Measurements from ENCODE around the gene KLF6.
"Not testable (repeated sequence)": the region's sequence is repeated elsewhere in the genome, so short reads cannot be mapped to it uniquely, and the experiment has no call there.

The KLF6 gene

DNA sequence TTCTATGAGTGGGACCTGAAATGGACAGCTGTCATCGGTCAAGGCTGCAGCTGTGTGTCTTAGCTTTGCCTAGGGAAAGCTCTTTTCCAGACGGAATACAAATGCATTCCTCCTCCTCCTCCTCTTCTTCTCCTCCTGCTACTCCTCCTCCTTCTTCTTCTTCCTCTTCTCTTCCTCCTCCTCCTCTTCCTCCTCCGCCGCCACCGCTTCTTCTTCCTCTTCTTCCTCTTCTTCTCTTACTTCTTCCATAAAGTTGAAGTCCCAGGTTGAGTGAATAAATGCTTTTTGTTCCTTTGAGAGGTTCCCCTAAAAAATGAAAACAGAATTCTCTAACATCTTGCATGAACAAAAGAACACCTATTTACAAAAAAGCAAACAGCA is 28.7 kb downstream of the KLF6 start:
- no peak for DNase-seq (ENCODE audit: low read depth)

GRCh38 chr10:3755440-3756359 is 29.3 kb downstream of the KLF6 start:
- DNase-seq (ENCODE audit: low read depth), result no peak

GRCh38 chr10:3754727-3755439 is 30.1 kb downstream of the KLF6 start:
- no peak for DNase-seq (ENCODE audit: low read depth)

- no peak for DNase-seq (ENCODE audit: low read depth)
Measured at GRCh38 chr10:3750854-3751253, 34.2 kb downstream of the KLF6 start.

- DNase-seq (ENCODE audit: low read depth), result no peak
Measured at GRCh38 chr10:3750006-3750816, 34.8 kb downstream of the KLF6 start.

- DNase-seq (ENCODE audit: low read depth), result no peak
Measured at GRCh38 chr10:3749600-3749999, 35.4 kb downstream of the KLF6 start.

DNA sequence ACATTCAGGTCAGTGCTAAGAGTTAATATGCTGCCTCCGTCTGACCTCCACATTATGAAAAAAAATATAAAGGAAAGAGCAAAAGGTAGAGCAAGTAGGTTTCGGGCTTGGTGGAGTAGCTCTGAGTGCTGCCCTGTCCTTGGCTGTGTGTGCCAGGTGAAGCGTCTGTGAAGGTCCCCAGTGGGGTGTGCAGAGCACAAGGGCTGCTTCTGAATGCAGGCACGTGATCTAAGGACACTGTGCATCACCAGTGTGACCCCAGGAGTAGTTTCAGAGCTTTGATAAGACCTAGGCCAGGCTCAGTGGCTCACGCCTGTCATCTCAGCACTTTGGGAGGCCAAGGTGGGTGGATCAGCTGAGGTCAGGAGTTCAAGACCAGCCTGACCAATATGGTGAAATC is 36.0 kb downstream of the KLF6 start:
- no peak for DNase-seq (ENCODE audit: low read depth)

- no peak for DNase-seq (ENCODE audit: low read depth)
Measured at GRCh38 chr10:3748484-3748883, 36.5 kb downstream of the KLF6 start.

GRCh38 chr10:3747984-3748383 is 37.0 kb downstream of the KLF6 start:
- no peak for DNase-seq (ENCODE audit: low read depth)

DNA sequence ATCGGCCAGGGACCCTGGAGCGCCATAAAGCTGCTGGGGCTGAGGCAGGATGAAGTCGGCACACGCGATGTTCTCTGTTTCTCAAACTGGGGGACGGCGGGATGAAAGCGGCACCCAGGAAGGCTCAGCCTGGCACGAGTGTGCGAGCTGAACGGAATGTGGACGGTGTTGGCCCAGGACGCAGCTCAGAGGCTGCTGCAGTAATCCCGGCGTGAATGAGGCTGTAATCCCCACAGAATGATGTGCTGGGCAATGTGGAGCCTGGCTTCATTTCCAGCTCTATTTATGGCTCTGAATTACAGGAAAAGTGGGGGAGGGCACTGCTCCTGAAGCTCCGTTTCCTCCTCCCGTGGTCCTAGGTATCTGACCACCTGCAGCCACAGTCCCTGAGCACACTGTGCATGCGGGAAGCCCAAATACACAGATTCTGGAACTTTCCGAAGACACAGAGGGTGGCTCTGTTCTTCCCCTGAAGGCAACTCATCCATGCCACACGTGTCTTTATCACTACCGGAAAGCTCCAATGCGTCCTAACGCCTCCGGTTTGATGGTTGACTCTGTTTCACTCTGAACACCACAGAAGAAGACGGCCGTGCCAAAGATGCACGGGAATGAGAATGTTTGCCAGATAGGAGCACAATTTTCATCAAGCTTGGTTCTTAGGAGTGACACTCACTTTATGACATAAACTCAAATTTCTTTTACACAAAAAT is 37.6 kb downstream of the KLF6 start:
- DNase-seq (ENCODE audit: low read depth), result no peak

- DNase-seq (ENCODE audit: low read depth), result no peak
Measured at GRCh38 chr10:3746634-3747033, 38.4 kb downstream of the KLF6 start.

- DNase-seq (ENCODE audit: low read depth), result no peak
Measured at GRCh38 chr10:3745521-3745920, 39.5 kb downstream of the KLF6 start.

GRCh38 chr10:3741688-3742461 is 43.1 kb downstream of the KLF6 start:
- DNase-seq (ENCODE audit: low read depth), result no peak

DNA sequence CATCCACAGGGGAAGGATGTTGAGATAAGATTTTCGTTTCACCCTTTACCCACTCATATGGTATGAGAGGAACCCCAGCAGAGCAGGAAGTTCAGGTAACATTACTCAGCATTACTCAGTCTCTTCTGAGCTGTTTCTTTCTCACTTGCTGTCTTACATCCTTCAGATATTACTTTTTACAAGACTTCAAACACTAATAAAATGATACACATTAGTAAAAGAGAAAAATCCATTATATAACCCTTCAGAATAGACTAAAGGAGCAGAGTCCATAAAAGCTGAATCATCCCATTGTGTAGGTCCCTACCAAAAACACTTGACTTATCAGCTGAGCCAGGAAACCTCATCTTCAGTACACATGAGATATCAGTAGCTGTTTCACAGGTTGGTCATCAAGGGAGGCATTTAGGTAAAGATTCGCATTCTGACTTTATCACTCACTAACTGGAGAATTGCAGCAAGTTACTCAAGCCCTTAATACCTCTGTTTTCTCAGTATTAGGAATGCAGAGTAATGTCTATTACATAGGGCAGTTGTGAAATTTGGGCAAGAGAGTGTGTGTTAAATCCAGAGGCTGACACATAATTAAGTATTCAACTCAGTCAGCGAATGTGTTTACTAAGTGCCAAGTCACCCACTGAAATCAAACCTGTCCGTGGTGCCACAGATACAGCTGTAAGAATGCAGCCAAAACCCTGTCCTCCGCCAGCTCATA is 44.7 kb downstream of the KLF6 start:
- no peak for DNase-seq (ENCODE audit: low read depth)

GRCh38 chr10:3738855-3739350 is 46.1 kb downstream of the KLF6 start:
- DNase-seq (ENCODE audit: low read depth), result no peak

DNA sequence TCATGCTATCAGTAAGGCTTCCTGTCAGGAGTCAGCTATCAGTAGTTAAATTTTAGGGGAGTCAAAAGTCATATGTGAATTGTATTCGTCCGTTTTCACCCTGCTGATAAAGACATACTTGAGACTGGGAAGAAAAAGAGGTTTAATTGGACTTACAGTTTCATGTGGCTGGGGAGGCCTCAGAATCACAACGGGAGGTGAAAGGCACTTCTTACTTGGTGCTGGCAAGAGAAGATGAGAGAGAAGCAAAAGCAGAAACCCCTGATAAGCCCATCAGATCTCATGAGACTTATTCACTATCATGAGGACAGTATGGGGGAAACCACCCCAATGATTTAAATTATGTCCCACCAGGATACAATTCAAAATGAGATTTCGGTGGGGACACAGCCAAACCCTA is 47.1 kb downstream of the KLF6 start:
- no peak for DNase-seq (ENCODE audit: low read depth)

DNA sequence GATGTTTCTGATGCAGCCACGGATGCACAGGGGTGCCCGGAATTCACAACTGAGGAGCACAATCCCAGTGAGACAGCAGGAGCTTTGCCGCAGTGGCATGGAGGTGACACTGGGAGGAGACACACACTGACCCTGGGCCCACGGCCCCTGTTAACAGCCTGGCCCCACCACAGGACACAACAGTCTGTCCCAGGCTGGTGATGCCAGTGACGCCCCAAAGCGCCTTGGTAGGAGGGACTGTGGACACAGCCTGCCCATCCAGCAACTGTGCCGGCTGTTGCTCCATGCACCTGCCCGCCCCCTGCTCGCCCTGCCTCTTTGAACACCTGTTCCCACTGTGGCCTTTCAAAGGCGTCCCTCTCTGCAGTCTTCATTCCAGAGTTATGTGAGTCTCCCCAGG is 49.8 kb downstream of the KLF6 start:
- no peak for DNase-seq (ENCODE audit: low read depth)

DNA sequence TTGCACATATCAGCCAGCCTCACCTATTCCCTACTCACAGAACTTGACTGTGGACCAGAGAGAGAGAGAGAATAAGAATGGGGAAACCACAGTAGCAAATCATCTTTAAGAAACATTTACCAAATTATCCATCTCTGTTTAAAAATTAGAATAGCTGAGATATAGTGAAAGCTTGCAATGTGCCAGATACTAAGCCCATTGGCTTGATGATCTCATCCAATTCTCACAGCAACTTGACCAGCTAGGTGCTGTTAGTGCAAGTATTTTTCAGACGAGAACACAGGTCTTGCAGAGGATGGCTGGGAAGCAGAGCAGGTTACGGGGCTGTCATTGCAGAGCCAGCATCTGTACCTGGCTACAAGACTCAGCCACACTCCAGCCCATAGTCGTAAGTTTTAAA is 50.9 kb downstream of the KLF6 start:
- DNase-seq (ENCODE audit: low read depth), result no peak

- not testable (repeated sequence) for DNase-seq (ENCODE audit: low read depth)
Measured at GRCh38 chr10:3732183-3732582, 52.8 kb downstream of the KLF6 start.

DNA sequence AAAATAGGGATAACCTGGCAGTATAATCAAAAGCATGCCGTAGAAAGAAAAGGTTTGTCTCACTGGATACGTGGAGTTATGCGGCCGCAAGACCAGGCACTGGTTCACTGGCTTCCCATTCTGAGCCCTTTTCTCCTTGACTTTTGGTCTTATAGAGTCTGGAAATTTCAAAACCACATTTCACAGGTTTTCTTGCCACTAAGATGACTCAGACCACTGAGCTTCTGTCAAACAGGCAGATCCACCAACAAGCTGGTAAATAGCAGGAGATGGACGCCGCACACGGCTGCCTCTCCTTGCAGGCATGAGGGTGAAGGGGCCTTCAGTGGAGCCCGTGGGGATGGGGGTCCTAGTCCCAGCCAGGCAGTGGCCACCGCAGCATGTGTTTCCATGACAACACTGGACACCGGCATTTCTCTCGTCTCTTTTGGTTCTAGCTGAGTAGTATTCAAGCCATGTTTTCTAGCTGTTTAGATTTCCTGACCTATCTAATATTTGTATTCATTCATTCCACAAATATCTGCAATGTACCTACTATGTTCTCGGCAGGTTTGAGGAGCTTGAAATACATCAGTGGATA is 55.5 kb downstream of the KLF6 start:
- no peak for DNase-seq (ENCODE audit: low read depth)

All from stimulated activated CD8-positive, alpha-beta memory T cell treated with anti-CD3 and anti-CD28 coated beads, Interleukin-7, amount 100 ng/mL, for 24 hours (primary cell).